ENCODE results near the gene SLC2A9. TPM values are rescaled to one million over a fixed set of nuclear protein-coding genes. Genes with fewer than 3 reads are reported as not detected.

Gene SLC2A9
- total RNA-seq, 1 donor from 2014 or later: 8.2 TPM

GRCh38 chr4:9898596-9899305 is 122.5 kb downstream of the SLC2A9 start:
- peak; percentile 54 for DNase-seq
- intact Hi-C loops (cut with micrococcal nuclease): loop anchor here (10.0 kb wide), 1 partner anchor 116 kb away; no protein-coding TSS in a partner anchor

GRCh38 chr4:9895333-9895705 is 126.0 kb downstream of the SLC2A9 start:
- H3K27ac ChIP-seq (replicated peaks): no peak overlapping the region
- intact Hi-C loops (cut with micrococcal nuclease): loop anchor here (10.0 kb wide), 1 partner anchor 119 kb away; no protein-coding TSS in a partner anchor
- no peak for TF ChIP-seq CTCF (IDR thresholded peaks at IDR 0.05; ENCODE audit: borderline replicate concordance)
- H3K36me3 ChIP-seq: no peaks in the 10 kb centered on the region
- H3K27me3 ChIP-seq (ENCODE audit: low read depth): no peaks in the 10 kb centered on the region
- H3K4me3 ChIP-seq: no peak overlapping the region
- no peak for DNase-seq
- H3K9me3 ChIP-seq (replicated peaks): no peaks in the 10 kb centered on the region
- peaks cover 7% of the 10 kb centered on the region for H3K4me1 ChIP-seq

More at GRCh38 chr4:9898596-9899305, 122.5 kb downstream of the SLC2A9 start:
- Histone ChIP-seq H3K27me3 (ENCODE audit: low read depth) (no peaks in the 10 kb centered on the region), H3K4me3 (no peak overlapping the region), H3K4me1 (peaks cover 17% of the 10 kb centered on the region), H3K9me3 (replicated peaks) (no peaks in the 10 kb centered on the region), H3K36me3 (no peaks in the 10 kb centered on the region), H3K27ac (replicated peaks) (no peak overlapping the region)
- TF ChIP-seq CTCF (IDR thresholded peaks at IDR 0.05; ENCODE audit: borderline replicate concordance): peak; percentile 67

- no peak for TF ChIP-seq CTCF (IDR thresholded peaks at IDR 0.05; ENCODE audit: borderline replicate concordance)
- intact Hi-C loops (cut with micrococcal nuclease): loop anchor here (10.0 kb wide), 1 partner anchor 120 kb away; no protein-coding TSS in a partner anchor
Measured at GRCh38 chr4:9894644-9895332, 126.5 kb downstream of the SLC2A9 start.

GRCh38 chr4:9893329-9894108 is 127.8 kb downstream of the SLC2A9 start:
- intact Hi-C loops (cut with micrococcal nuclease): loop anchor here (10.0 kb wide), 1 partner anchor 121 kb away; no protein-coding TSS in a partner anchor
- no peak overlapping the region for H3K27ac ChIP-seq (replicated peaks)
- no peaks in the 10 kb centered on the region for H3K36me3 ChIP-seq
- DNase-seq: no peak
- H3K4me1 ChIP-seq: peaks cover 16% of the 10 kb centered on the region
- H3K27me3 ChIP-seq (ENCODE audit: low read depth): no peaks in the 10 kb centered on the region
- TF ChIP-seq CTCF (IDR thresholded peaks at IDR 0.05; ENCODE audit: borderline replicate concordance): no peak
- no peaks in the 10 kb centered on the region for H3K9me3 ChIP-seq (replicated peaks)
- no peak overlapping the region for H3K4me3 ChIP-seq

More at GRCh38 chr4:9894644-9895332, 126.5 kb downstream of the SLC2A9 start:
- DNase-seq: no peak
- Histone ChIP-seq H3K4me3 (no peak overlapping the region), H3K36me3 (no peaks in the 10 kb centered on the region), H3K27ac (replicated peaks) (no peak overlapping the region), H3K27me3 (ENCODE audit: low read depth) (no peaks in the 10 kb centered on the region), H3K9me3 (replicated peaks) (no peaks in the 10 kb centered on the region), H3K4me1 (peaks cover 8% of the 10 kb centered on the region)

GRCh38 chr4:9891740-9892139 is 129.6 kb downstream of the SLC2A9 start:
- Histone ChIP-seq H3K4me3 (no peak overlapping the region), H3K4me1 (peaks cover 16% of the 10 kb centered on the region), H3K36me3 (no peaks in the 10 kb centered on the region), H3K27ac (replicated peaks) (no peak overlapping the region), H3K9me3 (replicated peaks) (no peaks in the 10 kb centered on the region), H3K27me3 (ENCODE audit: low read depth) (no peaks in the 10 kb centered on the region)
- intact Hi-C loops (cut with micrococcal nuclease): loop anchor here (10.0 kb wide), 1 partner anchor 123 kb away; no protein-coding TSS in a partner anchor
- no peak for TF ChIP-seq CTCF (IDR thresholded peaks at IDR 0.05; ENCODE audit: borderline replicate concordance)
- no peak for DNase-seq
